Measurements from ENCODE around the gene YAP1.

YAP1 gene

GRCh38 chr11:102179371-102179770, 69.1 kb downstream of the YAP1 start:
- TF ChIP-seq CTCF (conservative IDR thresholded peaks at IDR 0.05; ENCODE audit: low read depth, low read length): no peak
- DNase-seq (ENCODE audit: low read depth): no peak
- H3K4me3 ChIP-seq (ENCODE audit: low read depth, low read length): no peak overlapping the region

GRCh38 chr11:102184269-102184987, 74.2 kb downstream of the YAP1 start:
- no peak for DNase-seq (ENCODE audit: low read depth)
- TF ChIP-seq CTCF (conservative IDR thresholded peaks at IDR 0.05; ENCODE audit: low read depth, low read length): no peak
- no peak overlapping the region for H3K4me3 ChIP-seq (ENCODE audit: low read depth, low read length)

- DNase-seq (ENCODE audit: low read depth): peak; percentile 69
- H3K4me3 ChIP-seq (ENCODE audit: low read depth, low read length): no peak overlapping the region
- TF ChIP-seq CTCF (conservative IDR thresholded peaks at IDR 0.05; ENCODE audit: low read depth, low read length): no peak
Observed at GRCh38 chr11:102186551-102187191, 76.4 kb downstream of the YAP1 start.

- DNase-seq (ENCODE audit: low read depth): peak; percentile 66
Observed at GRCh38 chr11:102187416-102188151, 77.3 kb downstream of the YAP1 start.

GRCh38 chr11:102188488-102188887, 78.2 kb downstream of the YAP1 start:
- TF ChIP-seq CTCF (conservative IDR thresholded peaks at IDR 0.05; ENCODE audit: low read depth, low read length): no peak

More at GRCh38 chr11:102187416-102188151, 77.3 kb downstream of the YAP1 start:
- TF ChIP-seq CTCF (conservative IDR thresholded peaks at IDR 0.05; ENCODE audit: low read depth, low read length): no peak
- H3K4me3 ChIP-seq (ENCODE audit: low read depth, low read length): no peak overlapping the region

GRCh38 chr11:102191832-102192231, 81.6 kb downstream of the YAP1 start:
- TF ChIP-seq CTCF (conservative IDR thresholded peaks at IDR 0.05; ENCODE audit: low read depth, low read length): no peak
- DNase-seq (ENCODE audit: low read depth): no peak

More at GRCh38 chr11:102188488-102188887, 78.2 kb downstream of the YAP1 start:
- DNase-seq (ENCODE audit: low read depth): no peak
- H3K4me3 ChIP-seq (ENCODE audit: low read depth, low read length): no peak overlapping the region

More at GRCh38 chr11:102191832-102192231, 81.6 kb downstream of the YAP1 start:
- no peak overlapping the region for H3K4me3 ChIP-seq (ENCODE audit: low read depth, low read length)
